ENCODE data around the gene MECR. TPM values are rescaled to one million over a fixed set of nuclear protein-coding genes. Genes with fewer than 3 reads are reported as not detected.
"Not testable (repeated sequence)": the region's sequence is repeated elsewhere in the genome, so short reads cannot be mapped to it uniquely, and the experiment has no call there.

MECR gene
- total and polyA plus RNA-seq, 10 of the 15 experiments (the other 5 are each of a cell fraction or from before 2014, with no cell fraction given): 7.6 to 66.3 (median 38.7) TPM

DNA sequence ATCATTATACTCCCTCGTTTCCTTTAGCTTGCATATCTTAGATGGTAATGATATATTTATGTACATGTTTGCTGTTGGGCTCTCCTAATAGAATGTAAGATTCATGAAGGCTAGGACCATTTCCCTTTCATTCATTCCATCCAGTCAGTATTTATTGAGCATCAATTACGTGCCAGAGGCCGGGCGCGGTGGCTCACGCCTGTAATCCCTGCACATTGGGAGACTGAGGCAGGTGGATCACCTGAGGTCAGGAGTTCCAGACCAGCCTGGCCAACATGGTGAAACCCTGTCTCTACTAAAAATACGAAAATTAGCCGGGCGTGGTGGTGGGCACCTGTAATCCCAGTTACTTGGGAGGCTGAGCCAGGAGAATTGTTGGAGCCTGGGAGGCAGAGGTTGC is 4.1 kb upstream of the MECR start:
- CTCF ChIA-PET: interaction anchor here (1.1 kb wide), 1 partner anchor 16 kb away, joined by 3 read pairs; no protein-coding TSS in a partner anchor
- DNase-seq (ENCODE audit: low read depth, low spot score); H3K9me3 ChIP-seq (replicated peaks; ENCODE audit: control insufficient read depth, insufficient read depth, low read length); H2AFZ ChIP-seq (ENCODE audit: control insufficient read depth, low read depth, low read length); H4K20me1 ChIP-seq (ENCODE audit: control insufficient read depth, insufficient read depth); FAIRE-seq; ATAC-seq; RAD21 ChIA-PET (ENCODE audit: unreplicated experiment); BruUV-seq (replicated peaks); H3K4me3 ChIP-seq; H3K79me2 ChIP-seq (ENCODE audit: control insufficient read depth, insufficient read depth, low read length); H3K27ac ChIP-seq (ENCODE audit: control insufficient read depth, insufficient read depth); POLR2A ChIA-PET; H3K9ac ChIP-seq (ENCODE audit: control insufficient read depth, insufficient read depth, low read length); H3K4me1 ChIP-seq (ENCODE audit: control insufficient read depth, insufficient read depth, low read length); H3K36me3 ChIP-seq (ENCODE audit: control insufficient read depth in 2 of 2, insufficient read depth in 2 of 2, low read length in 1 of 2); H3K4me2 ChIP-seq (ENCODE audit: control insufficient read depth, insufficient read depth): not testable (repeated sequence)
- in situ Hi-C loops (cut with MboI): loop anchor here (5.0 to 10.0 kb wide), 2 partner anchors 1472 to 1680 kb away; no protein-coding TSS in a partner anchor
- 41% methylated on average over 9 of the region's 9 CpGs for WGBS (ENCODE audit: insufficient coverage, insufficient replicate concordance, low lambda C conversion rate, missing lambda C conversion rate)
- intact Hi-C loops (cut with micrococcal nuclease; ENCODE audit: unreplicated experiment): loop anchor here (5.0 kb wide), 1 partner anchor 872 kb away; no protein-coding TSS in a partner anchor
- SMC1A ChIA-PET (ENCODE audit: uncharacterized antibody, unreplicated experiment): interaction anchor here (0.6 kb wide), 1 partner anchor 313 kb away, joined by 4 read pairs; no protein-coding TSS in a partner anchor
- H3K27me3 ChIP-seq (replicated peaks in 1 of 2; ENCODE audit: control insufficient read depth in 2 of 2, insufficient read depth in 2 of 2, low read length in 1 of 2): peaks cover 10 to 21% of the 10 kb centered on the region in 2 experiments

DNA sequence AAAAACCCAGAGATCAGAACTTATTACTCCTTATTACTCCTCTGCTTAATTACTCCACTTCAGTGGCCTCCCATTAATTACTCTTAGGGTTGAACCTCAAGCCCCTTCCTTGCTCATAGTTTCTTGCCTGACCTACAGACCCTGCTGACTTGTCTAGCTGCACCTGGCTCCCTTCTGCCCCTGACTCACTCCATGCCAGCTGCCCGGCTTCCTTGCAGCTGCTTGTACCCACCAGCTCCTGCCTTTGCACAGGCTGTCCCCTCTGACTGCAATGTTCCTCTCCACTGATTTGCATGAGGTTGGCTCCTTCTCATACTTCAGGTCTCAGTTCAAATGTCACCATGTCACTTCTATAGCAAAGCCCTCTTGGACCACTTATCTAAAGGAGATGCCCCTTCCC is 3.7 kb upstream of the MECR start:
- H3K4me1 ChIP-seq (ENCODE audit: control insufficient read depth, insufficient read depth, low read length): peaks cover 12% of the 10 kb centered on the region
- DNase-seq (ENCODE audit: low read depth, low spot score): no peak
- intact Hi-C loops (cut with micrococcal nuclease; ENCODE audit: unreplicated experiment): no loop called here
- H3K27me3 ChIP-seq (replicated peaks in 1 of 2; ENCODE audit: control insufficient read depth in 2 of 2, insufficient read depth in 2 of 2, low read length in 1 of 2): peaks cover 10 to 20% of the 10 kb centered on the region in 2 experiments
- FAIRE-seq: no peak
- H3K4me3 ChIP-seq: no peak overlapping the region
- ATAC-seq: no peak
- no peak overlapping the region for H3K9ac ChIP-seq (ENCODE audit: control insufficient read depth, insufficient read depth, low read length)
- H3K9me3 ChIP-seq (replicated peaks; ENCODE audit: control insufficient read depth, insufficient read depth, low read length): no peaks in the 10 kb centered on the region
- TF ChIP-seq ETV6 (conservative IDR thresholded peaks at IDR 0.05 in 1 of 2, IDR thresholded peaks at IDR 0.05 in 1 of 2; ENCODE audit: borderline replicate concordance in 1 of 2, low read depth in 1 of 2): no peak
- TF ChIP-seq IKZF2 (IDR thresholded peaks at IDR 0.05): no peak
- TF ChIP-seq, protein P1, sequence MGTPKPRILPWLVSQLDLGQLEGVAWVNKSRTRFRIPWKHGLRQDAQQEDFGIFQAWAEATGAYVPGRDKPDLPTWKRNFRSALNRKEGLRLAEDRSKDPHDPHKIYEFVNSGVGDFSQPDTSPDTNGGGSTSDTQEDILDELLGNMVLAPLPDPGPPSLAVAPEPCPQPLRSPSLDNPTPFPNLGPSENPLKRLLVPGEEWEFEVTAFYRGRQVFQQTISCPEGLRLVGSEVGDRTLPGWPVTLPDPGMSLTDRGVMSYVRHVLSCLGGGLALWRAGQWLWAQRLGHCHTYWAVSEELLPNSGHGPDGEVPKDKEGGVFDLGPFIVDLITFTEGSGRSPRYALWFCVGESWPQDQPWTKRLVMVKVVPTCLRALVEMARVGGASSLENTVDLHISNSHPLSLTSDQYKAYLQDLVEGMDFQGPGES (IDR thresholded peaks at IDR 0.05): no peak
- no peak for TF ChIP-seq RAD21 (IDR thresholded peaks at IDR 0.05; ENCODE audit: insufficient read depth, low read depth, low read length)
- TF ChIP-seq, protein P2, sequence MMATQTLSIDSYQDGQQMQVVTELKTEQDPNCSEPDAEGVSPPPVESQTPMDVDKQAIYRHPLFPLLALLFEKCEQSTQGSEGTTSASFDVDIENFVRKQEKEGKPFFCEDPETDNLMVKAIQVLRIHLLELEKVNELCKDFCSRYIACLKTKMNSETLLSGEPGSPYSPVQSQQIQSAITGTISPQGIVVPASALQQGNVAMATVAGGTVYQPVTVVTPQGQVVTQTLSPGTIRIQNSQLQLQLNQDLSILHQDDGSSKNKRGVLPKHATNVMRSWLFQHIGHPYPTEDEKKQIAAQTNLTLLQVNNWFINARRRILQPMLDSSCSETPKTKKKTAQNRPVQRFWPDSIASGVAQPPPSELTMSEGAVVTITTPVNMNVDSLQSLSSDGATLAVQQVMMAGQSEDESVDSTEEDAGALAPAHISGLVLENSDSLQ (IDR thresholded peaks at IDR 0.05): no peak
- no peak for TF ChIP-seq CHD2 (IDR thresholded peaks at IDR 0.05; ENCODE audit: borderline replicate concordance, low read depth, low read length)
- TF ChIP-seq RAD51 (IDR thresholded peaks at IDR 0.05): no peak
- no peak for TF ChIP-seq CBFB (IDR thresholded peaks at IDR 0.05; ENCODE audit: low read depth)
- BruUV-seq (replicated peaks): no TSS peak
- 5% methylated on average over 1 of the region's 1 CpG for WGBS (ENCODE audit: insufficient coverage, insufficient replicate concordance, low lambda C conversion rate, missing lambda C conversion rate)
- in situ Hi-C loops (cut with MboI): loop anchor here (10.0 kb wide), 1 partner anchor 1680 kb away; no protein-coding TSS in a partner anchor
- H2AFZ ChIP-seq (ENCODE audit: control insufficient read depth, low read depth, low read length): no peak overlapping the region
- H4K20me1 ChIP-seq (ENCODE audit: control insufficient read depth, insufficient read depth): no peaks in the 10 kb centered on the region
- H3K36me3 ChIP-seq (ENCODE audit: control insufficient read depth in 2 of 2, insufficient read depth in 2 of 2, low read length in 1 of 2): no peaks in the 10 kb centered on the region
- peaks cover 11% of the 10 kb centered on the region for H3K79me2 ChIP-seq (ENCODE audit: control insufficient read depth, insufficient read depth, low read length)
- SMC1A ChIA-PET (ENCODE audit: uncharacterized antibody, unreplicated experiment): interaction anchor here (0.6 kb wide), 2 partner anchors 313 to 463 kb away, joined by 3 to 4 read pairs; no protein-coding TSS in a partner anchor
- H3K27ac ChIP-seq (ENCODE audit: control insufficient read depth, insufficient read depth): no peak overlapping the region
- RAD21 ChIA-PET (ENCODE audit: unreplicated experiment): no interaction called here
- no peak overlapping the region for H3K4me2 ChIP-seq (ENCODE audit: control insufficient read depth, insufficient read depth)
- POLR2A ChIA-PET: interaction anchor here (0.5 to 0.6 kb wide), 2 partner anchors 278 to 1545 kb away, joined by 4 to 5 read pairs; no protein-coding TSS in a partner anchor
- CTCF ChIA-PET: interaction anchor here (1.1 kb wide), 1 partner anchor 17 kb away, joined by 3 read pairs; no protein-coding TSS in a partner anchor
